Measurements from ENCODE around the gene XRCC1. TPM values are rescaled to one million over a fixed set of nuclear protein-coding genes. Genes with fewer than 3 reads are reported as not detected.
"Not testable (repeated sequence)": the region's sequence is repeated elsewhere in the genome, so short reads cannot be mapped to it uniquely, and the experiment has no call there.

XRCC1 gene
- total and polyA plus RNA-seq, 7 donors, result 8.8 to 31.8 (median 19.9) TPM

DNA sequence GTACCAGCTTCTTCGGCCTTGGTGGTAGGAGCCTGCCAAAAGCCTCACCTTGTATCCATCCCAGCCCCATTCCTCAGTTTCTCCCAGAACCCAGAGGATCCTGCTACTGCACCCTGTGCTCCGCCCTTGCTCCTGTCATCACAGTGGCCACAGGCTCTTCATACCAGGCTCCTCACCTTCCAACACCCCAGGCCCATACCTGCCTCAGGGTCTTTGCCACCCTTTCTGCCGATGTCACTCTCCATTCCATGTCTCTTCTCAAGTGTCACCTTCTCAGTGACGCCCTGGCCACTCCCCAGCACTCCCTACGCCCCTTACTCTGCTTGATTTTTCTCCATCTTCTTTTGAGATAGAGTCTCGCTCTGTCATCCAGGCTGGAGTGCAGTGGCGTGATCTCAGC, 34.5 kb upstream of the XRCC1 start:
- Histone ChIP-seq H3K27me3 (no peaks in the 10 kb centered on the region), H3K9me3 (no peaks in the 10 kb centered on the region), H3K36me3 (peaks cover 3 to 53% (median 17%) of the 10 kb centered on the region in 4 donors), H3K27ac (no peak overlapping the region), H3K4me1 (peaks cover 0 to under 1% (median 0%) of the 10 kb centered on the region in 4 donors), H3K4me3 (no peak overlapping the region)
- WGBS, 2 donors, result 88 to 91% methylated on average over 7 of the region's 7 CpGs
- no peak for TF ChIP-seq POLR2A (IDR thresholded peaks at IDR 0.05)
- TF ChIP-seq CTCF (IDR thresholded peaks at IDR 0.05), result no peak
- no peak for TF ChIP-seq POLR2AphosphoS5 (IDR thresholded peaks at IDR 0.05)
- TF ChIP-seq EP300 (IDR thresholded peaks at IDR 0.05), result no peak
- DNase-seq, result no peak
- intact Hi-C loops (cut with DNase I), result no loop called here

DNA sequence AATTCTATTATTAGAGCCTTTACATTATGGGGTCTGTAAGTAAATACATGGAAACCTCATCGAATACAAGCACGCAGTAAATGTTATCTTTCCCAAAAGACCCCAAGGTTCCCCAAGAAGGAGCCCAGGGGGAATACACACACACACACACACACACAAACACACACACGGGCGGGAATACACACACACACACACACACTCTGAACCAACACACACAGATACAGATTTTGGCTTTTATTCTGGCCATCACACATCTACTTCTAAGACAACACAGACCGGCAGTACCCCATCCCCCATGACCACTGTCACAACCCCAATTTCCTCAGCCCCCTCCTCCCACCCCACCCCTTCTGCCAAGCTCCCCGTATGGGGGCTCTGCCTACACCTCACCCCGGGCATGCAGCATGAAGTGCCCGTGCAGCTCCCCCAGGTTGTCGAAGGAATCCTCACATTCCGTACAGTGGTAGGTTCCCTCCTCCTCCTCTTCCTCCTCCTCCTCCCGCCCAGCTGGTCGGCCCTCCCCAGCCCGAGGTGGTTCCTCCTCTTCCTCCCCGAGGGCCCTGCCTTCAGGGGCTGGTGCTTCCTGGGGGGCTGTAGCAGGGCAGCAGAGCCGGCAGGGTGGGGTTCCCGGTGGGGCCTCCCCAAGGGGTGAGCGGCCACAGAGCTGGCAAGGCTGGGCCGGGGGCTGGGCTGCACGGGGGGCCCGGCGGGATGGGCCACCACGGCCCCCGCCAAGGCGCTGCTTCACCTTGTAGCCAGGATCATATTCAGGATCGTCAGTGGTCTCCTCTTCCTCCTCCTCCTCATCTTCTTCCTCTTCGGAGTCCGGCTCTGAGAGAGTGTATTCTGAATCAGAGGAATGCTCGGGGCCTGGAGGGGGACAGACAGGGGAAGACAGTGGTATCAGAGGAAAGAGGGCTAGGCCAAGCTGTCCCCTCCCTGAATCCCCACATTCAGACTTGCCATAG, 32.2 kb upstream of the XRCC1 start:
- Histone ChIP-seq H3K9me3 (no peaks in the 10 kb centered on the region), H3K4me1 (no peaks in the 10 kb centered on the region), H3K27ac (no peak overlapping the region), H3K27me3 (no peaks in the 10 kb centered on the region), H3K4me3 (no peak overlapping the region), H3K36me3 (peaks cover 0 to 38% (median 16%) of the 10 kb centered on the region in 4 donors)
- no peak for TF ChIP-seq CTCF (IDR thresholded peaks at IDR 0.05)
- intact Hi-C loops (cut with DNase I), result no loop called here
- DNase-seq, result no peak
- WGBS, 2 donors, result 63 to 85% methylated on average over 28 of the region's 28 CpGs

DNA sequence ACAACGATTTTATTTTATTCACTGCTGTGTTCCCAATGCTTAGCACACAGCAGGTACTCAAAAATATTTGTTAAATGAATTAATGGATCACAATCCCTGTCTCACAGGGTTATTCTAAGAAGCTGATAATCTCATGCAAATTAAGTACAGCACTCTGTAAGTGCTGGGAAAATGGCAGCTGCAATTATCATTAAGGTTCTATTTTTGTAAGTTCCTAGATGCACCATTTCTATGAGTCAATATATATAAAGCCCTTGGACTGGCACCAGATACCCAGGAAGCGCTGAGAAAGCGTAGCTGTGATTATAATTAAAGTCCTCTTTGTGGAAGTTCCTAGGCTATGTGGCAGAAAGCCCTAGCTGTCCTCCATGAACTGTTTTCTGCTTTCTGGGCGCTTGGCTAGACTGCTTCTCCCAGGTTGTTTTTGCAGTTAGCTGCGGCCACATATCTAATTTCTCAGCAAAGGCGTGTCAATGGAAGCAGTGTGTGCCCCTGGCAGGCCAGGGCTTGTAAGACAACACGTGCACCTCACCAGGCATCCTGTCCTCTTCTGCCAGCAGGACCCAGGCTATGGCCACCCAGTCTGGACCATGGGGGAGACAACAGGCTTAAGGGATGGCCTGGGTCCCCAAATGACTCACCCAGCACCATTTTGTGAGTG, 31.4 kb upstream of the XRCC1 start:
- Histone ChIP-seq H3K27me3 (no peaks in the 10 kb centered on the region), H3K27ac (no peak overlapping the region), H3K36me3 (peaks cover 0 to 38% (median 10%) of the 10 kb centered on the region in 4 donors), H3K9me3 (no peaks in the 10 kb centered on the region), H3K4me3 (no peak overlapping the region), H3K4me1 (no peaks in the 10 kb centered on the region)
- DNase-seq, result no peak
- WGBS, 2 donors, result 89 to 95% methylated on average over 7 of the region's 7 CpGs
- TF ChIP-seq POLR2A (IDR thresholded peaks at IDR 0.05) (no peak), EP300 (IDR thresholded peaks at IDR 0.05) (no peak), POLR2AphosphoS5 (IDR thresholded peaks at IDR 0.05) (no peak), CTCF (IDR thresholded peaks at IDR 0.05) (no peak)
- intact Hi-C loops (cut with DNase I), result no loop called here

- H3K27ac ChIP-seq, result no peak overlapping the region
- no peaks in the 10 kb centered on the region for H3K4me1 ChIP-seq
- no peaks in the 10 kb centered on the region for H3K27me3 ChIP-seq
- intact Hi-C loops (cut with DNase I), result no loop called here
- 84 to 86% methylated on average over 7 of the region's 7 CpGs for WGBS, 2 donors
- no peak for TF ChIP-seq POLR2A (IDR thresholded peaks at IDR 0.05)
- TF ChIP-seq CTCF (IDR thresholded peaks at IDR 0.05), result no peak
- no peak for TF ChIP-seq POLR2AphosphoS5 (IDR thresholded peaks at IDR 0.05)
- TF ChIP-seq EP300 (IDR thresholded peaks at IDR 0.05), result no peak
- no peak overlapping the region for H3K4me3 ChIP-seq
- no peaks in the 10 kb centered on the region for H3K9me3 ChIP-seq
- peaks cover 0 to 42% (median 10%) of the 10 kb centered on the region in 4 donors for H3K36me3 ChIP-seq
- DNase-seq, result no peak
Measured at GRCh38 chr19:43605875-43606568, 30.7 kb upstream of the XRCC1 start.

- H3K4me3 ChIP-seq; H3K9me3 ChIP-seq; H3K27ac ChIP-seq; intact Hi-C loops (cut with DNase I); H3K27me3 ChIP-seq; DNase-seq: not testable (repeated sequence)
- Histone ChIP-seq H3K4me1 (peaks cover 0 to 19% (median 14%) of the 10 kb centered on the region in 4 donors), H3K36me3 (peaks cover 0 to 43% (median 5%) of the 10 kb centered on the region in 4 donors)
- 86 to 88% methylated on average over 5 of the region's 5 CpGs for WGBS, 2 donors
Measured at GRCh38 chr19:43600326-43600725, 25.0 kb upstream of the XRCC1 start.
